GM13976 (cell line): ENCODE results near the gene SPDL1.

Experiments used
- DNase-seq: peaks from one replicate; pipeline ENCODE4 v3.0.0; 2012; ENCODE audit warnings: low spot score
- CTCF ChIP-seq: IDR thresholded peaks from 2 replicates; pipeline ENCODE4 v1.5.1; 2012; ENCODE audit warnings: borderline replicate concordance, mild to moderate bottlenecking; ENCODE audit not compliant: insufficient read depth; ENCODE audit errors: extremely low read depth, missing control alignments, control extremely low read depth
- in situ Hi-C: fragments of 300-500 bp; cut with MboI; formaldehyde crosslinking; loops from one replicate; pipeline ENCODE4 v1.12.0; 2022; ENCODE audit warnings: low sequenced_read_pairs, mixed read lengths, inconsistent platforms; ENCODE audit not compliant: unreplicated experiment

The SPDL1 gene

GRCh38 chr5:169653091-169653490 lies 69.5 kb downstream of the SPDL1 start:
- DNase-seq: no peak

More at GRCh38 chr5:169653091-169653490, 69.5 kb downstream of the SPDL1 start:
- TF ChIP-seq CTCF: no peak
- in situ Hi-C loops: no loop called here
